NCI-H2081 treated with DMSO at 0.1 percent for 48 hours (cell line): ENCODE results near the gene FUT2.
"Not testable (repeated sequence)": the region's sequence is repeated elsewhere in the genome, so short reads cannot be mapped to it uniquely, and the experiment has no call there.

ENCODE experiments used
- DNase-seq: peaks from one replicate; lab custom pipeline; 2025; lab: John Stamatoyannopoulos, UW

Gene FUT2

GRCh38 chr19:48670699-48671445 is 24.9 kb upstream of the FUT2 start:
- DNase-seq, result no peak

- no peak for DNase-seq
These were observed 24.2 kb upstream of the FUT2 start for GRCh38 chr19:48671446-48671995.

- DNase-seq, result no peak
These were observed 22.8 kb upstream of the FUT2 start, which contains the start of gene NTN5 for GRCh38 chr19:48672994-48673393. Gene NTN5, minus strand, starts transcription at chr19:48673017. Its CDS starts 2,031 bp downstream, at chr19:48670986.

- DNase-seq, result no peak
These were observed 22.2 kb upstream of the FUT2 start for GRCh38 chr19:48673436-48674100.

- DNase-seq, result no peak
These were observed 21.5 kb upstream of the FUT2 start for GRCh38 chr19:48674216-48674809.

GRCh38 chr19:48674921-48675824 is 20.6 kb upstream of the FUT2 start:
- no peak for DNase-seq

- DNase-seq, result no peak
These were observed 19.3 kb upstream of the FUT2 start for GRCh38 chr19:48676487-48676886.

- no peak for DNase-seq
These were observed 18.9 kb upstream of the FUT2 start for GRCh38 chr19:48676887-48677286.

- DNase-seq, result no peak
These were observed 17.6 kb upstream of the FUT2 start for GRCh38 chr19:48678201-48678600.

- DNase-seq, result not testable (repeated sequence)
These were observed 15.8 kb upstream of the FUT2 start for GRCh38 chr19:48680006-48680405.

GRCh38 chr19:48680436-48681126 is 15.2 kb upstream of the FUT2 start:
- DNase-seq, result no peak

- DNase-seq, result no peak
These were observed 14.7 kb upstream of the FUT2 start for GRCh38 chr19:48681127-48681470.

GRCh38 chr19:48683349-48683748 is 12.4 kb upstream of the FUT2 start:
- no peak for DNase-seq

GRCh38 chr19:48685583-48685982 is 10.2 kb upstream of the FUT2 start:
- DNase-seq, result no peak

GRCh38 chr19:48686088-48686487 is 9.7 kb upstream of the FUT2 start:
- DNase-seq, result no peak

- DNase-seq, result not testable (repeated sequence)
These were observed 9.1 kb upstream of the FUT2 start for GRCh38 chr19:48686637-48687036.

- DNase-seq, result no peak
These were observed 8.0 kb upstream of the FUT2 start for GRCh38 chr19:48687776-48688175.

- no peak for DNase-seq
These were observed 6.3 kb upstream of the FUT2 start for GRCh38 chr19:48689449-48689848.

- DNase-seq, result not testable (repeated sequence)
These were observed 2.1 kb upstream of the FUT2 start for GRCh38 chr19:48693629-48694028.

GRCh38 chr19:48696353-48697010 is 711 bp downstream of the FUT2 start:
- DNase-seq, result no peak

- no peak for DNase-seq
These were observed 2.3 kb downstream of the FUT2 start for GRCh38 chr19:48698046-48698445.
